NCI-H774 (cell line): ENCODE results near the gene PIK3R2.

ENCODE experiments used
- DNase-seq: peaks from one replicate; lab custom pipeline; 2025; lab: John Stamatoyannopoulos, UW

Gene PIK3R2

DNA sequence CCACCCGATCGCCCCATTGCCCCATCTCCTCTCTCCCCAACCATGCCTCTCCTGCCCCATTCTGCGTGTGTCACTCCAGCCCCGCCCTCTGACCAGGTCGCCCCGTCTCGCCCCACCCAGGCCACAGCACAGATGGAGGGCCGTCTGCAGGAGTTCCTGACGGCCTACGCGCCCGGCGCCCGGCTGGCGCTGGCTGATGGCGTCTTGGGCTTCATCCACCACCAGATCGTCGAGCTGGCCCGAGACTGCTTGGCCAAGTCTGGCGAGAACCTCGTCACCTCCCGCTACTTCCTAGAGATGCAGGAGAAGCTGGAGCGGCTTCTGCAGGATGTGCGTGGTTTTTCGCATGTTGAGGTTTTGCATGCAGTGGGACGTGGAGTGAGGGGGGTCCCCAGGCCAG, 29.1 kb upstream of the PIK3R2 start:
- DNase-seq, result no peak

GRCh38 chr19:18126097-18126496, 26.9 kb upstream of the PIK3R2 start:
- DNase-seq, result no peak

DNA sequence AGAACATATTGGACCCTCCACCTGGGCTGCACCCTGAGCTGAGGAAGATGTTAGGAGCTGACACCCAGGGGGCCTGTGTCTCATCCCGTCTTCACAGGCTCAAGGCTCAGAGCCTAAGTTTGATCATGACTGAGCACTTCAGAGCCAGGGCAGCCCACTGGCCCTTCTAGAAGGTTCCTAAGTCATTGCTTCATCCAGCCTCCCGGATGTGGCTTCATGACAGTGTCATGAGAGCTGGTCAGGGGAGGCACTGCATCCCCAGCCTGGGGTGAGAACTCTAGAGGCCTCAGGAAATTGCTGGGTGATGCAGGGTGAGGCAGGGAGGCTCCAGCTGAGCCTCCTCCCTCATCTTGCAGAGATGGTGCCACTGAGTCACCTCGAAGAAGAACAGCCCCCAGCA, 24.9 kb upstream of the PIK3R2 start:
- DNase-seq, result no peak

GRCh38 chr19:18128805-18129204, 24.2 kb upstream of the PIK3R2 start:
- DNase-seq, result no peak

- DNase-seq, result no peak
These were observed 22.3 kb upstream of the PIK3R2 start for GRCh38 chr19:18130523-18131242.

GRCh38 chr19:18131841-18132596, 20.9 kb upstream of the PIK3R2 start:
- no peak for DNase-seq

DNA sequence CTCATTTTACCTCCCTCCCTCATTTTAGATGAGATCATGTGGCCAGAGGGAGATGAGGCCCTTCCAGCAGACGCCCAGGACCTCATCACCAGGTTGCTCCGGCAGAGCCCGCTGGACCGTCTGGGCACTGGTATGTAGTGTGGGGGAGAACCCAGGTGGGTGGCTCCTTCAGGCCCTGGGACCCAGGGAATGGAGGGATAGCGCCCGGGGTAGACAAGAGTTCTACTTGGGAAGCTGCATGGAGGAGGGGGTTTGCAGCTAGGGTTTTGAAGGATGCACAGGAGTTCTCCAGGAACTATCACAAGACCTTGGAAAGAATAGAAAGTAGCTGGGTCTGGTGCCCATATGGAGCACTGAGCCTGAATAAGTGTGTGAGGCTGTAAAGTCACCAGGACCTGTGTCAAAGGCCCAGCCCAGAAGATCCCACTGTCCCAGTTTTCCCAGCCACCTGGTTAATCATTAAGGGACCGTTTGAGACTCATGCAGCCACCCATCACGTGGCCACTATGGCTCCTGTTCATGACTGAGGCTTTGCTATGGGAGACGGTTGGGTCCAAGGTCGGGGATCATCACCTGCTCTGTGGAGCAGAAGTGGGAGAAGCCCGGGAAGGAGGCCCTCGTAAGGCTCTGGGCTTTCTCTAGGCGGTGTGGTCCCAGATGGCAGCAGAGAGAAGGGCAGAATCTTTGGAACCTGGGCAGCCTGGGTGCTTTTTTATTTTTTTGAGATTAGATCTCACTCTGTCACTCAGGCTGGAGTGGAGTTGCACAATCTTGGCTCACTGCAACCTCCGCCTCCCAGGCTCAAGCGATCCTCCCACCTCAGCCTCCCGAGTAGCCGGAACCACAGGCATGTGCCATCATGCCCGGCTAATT, 17.0 kb upstream of the PIK3R2 start:
- no peak for DNase-seq

- DNase-seq, result no peak
These were observed 15.7 kb upstream of the PIK3R2 start for GRCh38 chr19:18137242-18137641.

DNA sequence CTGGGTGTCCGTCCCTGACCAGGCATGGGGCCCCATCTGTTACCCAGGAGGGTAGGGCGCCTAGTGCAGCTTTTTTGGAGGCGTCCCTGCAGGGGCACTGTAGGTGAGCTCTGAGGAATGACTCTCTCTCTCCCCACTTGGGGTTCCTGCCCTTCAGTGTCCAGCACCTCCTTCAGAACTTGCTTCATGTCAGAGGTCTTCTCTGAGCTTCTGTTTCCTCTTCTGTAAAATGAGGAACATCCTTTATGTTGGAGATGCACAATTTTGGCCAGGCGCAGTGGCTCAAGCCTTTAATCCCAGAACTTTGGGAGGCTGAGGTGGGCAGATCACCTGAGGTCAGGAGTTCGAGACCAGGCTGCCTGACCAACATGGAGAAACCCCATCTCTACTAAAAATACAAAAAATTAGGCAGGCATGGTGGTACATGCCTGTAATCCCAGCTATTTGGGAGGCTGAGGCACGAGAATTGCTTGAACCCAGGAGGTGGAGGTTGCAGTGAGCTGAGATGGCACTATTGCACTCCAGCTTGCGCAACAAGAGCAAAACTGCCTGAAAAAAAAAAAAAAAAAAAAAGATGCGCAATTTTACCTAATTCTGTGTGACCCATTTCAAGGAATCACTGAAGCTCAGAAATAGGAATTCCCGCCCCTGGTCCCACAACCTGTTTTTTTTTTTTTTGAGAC, 15.2 kb upstream of the PIK3R2 start:
- DNase-seq, result no peak

DNA sequence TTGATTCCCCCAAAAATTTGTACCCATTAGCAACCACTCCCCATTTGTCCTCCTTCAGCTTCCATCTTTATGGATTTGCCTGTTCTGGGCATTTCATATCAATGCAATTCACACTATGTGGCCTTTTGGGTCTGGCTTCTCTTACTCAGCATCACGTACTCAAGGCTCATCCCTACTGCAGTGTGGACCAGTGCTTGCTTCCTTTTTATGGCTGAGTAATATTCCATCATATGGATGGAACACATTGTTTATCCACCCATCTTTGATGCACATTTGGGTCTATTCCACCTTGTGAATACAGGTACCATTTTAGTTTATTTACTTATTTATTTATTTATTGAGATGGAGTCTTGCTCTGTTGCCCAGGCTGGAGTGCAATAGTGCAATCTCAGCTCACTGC, 12.5 kb upstream of the PIK3R2 start:
- no peak for DNase-seq

- DNase-seq, result no peak
These were observed 11.9 kb upstream of the PIK3R2 start for GRCh38 chr19:18141031-18141430.

- no peak for DNase-seq
These were observed 9.1 kb upstream of the PIK3R2 start for GRCh38 chr19:18143902-18144301.

GRCh38 chr19:18144361-18144760, 8.6 kb upstream of the PIK3R2 start:
- no peak for DNase-seq

DNA sequence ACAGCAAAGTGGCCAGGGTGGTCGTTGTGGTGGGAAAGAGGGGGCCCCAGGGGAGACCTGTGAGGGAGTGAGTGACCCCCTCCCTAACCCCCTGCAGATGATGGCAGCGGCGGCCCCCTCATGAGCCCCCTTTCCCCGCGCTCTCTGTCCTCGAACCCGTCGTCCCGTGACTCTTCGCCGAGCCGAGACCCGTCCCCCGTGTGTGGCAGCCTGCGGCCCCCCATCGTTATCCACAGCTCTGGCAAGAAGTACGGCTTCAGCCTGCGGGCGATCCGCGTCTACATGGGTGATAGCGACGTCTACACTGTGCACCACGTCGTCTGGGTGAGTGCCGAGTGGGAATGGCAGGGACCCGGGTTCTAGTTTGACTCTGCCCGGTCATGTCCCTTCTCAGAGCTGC, 8.1 kb upstream of the PIK3R2 start:
- DNase-seq, result no peak

DNA sequence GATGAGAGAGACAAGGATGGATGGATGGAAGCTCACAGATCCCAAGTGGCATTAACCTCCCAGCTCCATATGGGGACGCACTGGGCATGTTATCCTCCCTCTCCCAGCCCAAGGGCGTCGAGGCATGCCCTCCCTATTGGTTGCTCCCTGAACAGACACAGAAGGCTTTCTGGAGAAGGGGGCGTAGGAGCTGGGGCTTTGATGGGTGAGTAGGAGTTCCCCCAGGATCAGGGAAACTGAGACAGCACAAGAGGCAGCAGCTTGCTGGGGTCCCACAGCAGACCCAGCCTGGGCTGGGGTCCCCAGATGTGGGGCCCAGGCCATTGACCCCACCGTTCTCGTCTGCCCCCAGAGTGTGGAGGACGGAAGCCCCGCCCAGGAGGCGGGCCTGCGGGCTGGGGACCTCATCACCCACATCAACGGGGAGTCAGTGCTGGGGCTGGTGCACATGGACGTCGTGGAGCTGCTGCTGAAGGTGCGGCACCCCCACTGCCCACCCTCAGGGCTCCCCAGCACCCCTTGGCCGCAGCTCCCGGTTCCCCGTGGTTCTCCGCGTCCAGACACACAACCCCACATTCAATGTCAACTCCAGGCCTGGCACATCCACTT, 7.5 kb upstream of the PIK3R2 start:
- DNase-seq, result no peak

GRCh38 chr19:18147396-18147795, 5.6 kb upstream of the PIK3R2 start:
- DNase-seq, result no peak

- no peak for DNase-seq
These were observed 3.4 kb upstream of the PIK3R2 start for GRCh38 chr19:18149596-18149975.

- DNase-seq, result no peak
These were observed 2.0 kb upstream of the PIK3R2 start for GRCh38 chr19:18150776-18151624.

DNA sequence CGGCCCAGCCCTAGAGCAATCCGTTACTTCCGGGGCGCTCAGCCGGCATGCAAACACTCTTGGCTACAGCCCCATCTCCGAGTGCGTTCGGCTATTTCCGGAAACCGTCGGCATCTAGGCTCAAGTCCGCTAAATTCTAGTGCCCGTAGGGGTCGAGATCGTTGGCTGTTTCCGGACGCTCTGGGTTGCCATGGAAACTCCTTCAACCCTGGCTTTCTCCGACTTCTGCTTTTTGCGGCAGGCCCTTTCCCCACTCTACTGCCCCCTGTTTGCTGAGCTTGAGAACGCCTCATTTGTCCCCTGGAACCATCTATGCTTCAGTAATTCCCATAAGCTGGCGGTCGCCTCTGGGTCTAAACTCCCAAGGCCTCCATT, 534 bp upstream of the PIK3R2 start:
- DNase-seq, result peak; percentile 84

- DNase-seq, result no peak
These were observed 682 bp downstream of the PIK3R2 start for GRCh38 chr19:18153556-18154134.
